ENCODE measurements around the gene KCNQ1.

- TF ChIP-seq POLR2AphosphoS5 (IDR thresholded peaks at IDR 0.05; ENCODE audit: low read depth, low read length) = no peak
- TF ChIP-seq TAF1 (IDR thresholded peaks at IDR 0.05; ENCODE audit: borderline replicate concordance, low read depth, low read length) = no peak
- no peak for TF ChIP-seq POLR2A (IDR thresholded peaks at IDR 0.05; ENCODE audit: low read depth, low read length)
Measured at GRCh38 chr11:2870460-2870859, 425.7 kb downstream of the KCNQ1 start.

All from GM12892 (cell line).